Activated gamma-delta T cell treated with Interleukin-2 at 50 U/mL for 16 hours (primary cell): ENCODE data around the gene USP15.
"Not testable (repeated sequence)": the region's sequence is repeated elsewhere in the genome, so short reads cannot be mapped to it uniquely, and the experiment has no call there.

Experiments used
- DNase-seq: peaks from one replicate; pipeline ENCODE4 v3.0.0-alpha.2; 2020

Gene USP15

DNA sequence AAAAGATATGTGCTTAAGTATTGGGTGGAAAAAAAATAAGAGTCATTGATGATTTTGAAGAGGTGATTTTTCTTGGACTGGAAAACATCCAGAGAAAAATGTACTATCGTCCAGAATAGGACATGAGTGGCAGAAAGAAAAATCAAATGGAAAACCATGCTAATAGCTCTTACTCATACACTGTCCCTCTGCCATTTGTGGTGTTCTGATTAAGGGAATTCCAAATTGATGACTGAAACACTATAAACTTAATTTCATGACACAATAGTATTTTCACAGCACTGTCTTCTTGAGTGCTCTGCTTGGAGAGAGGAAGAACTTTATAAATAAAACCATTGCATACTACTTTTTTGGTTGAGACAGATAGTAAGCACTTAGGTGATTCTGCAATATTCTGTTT is 72.4 kb downstream of the USP15 start:
- no peak for DNase-seq

- DNase-seq: no peak
These were observed 74.9 kb downstream of the USP15 start for GRCh38 chr12:62335057-62335456.

DNA sequence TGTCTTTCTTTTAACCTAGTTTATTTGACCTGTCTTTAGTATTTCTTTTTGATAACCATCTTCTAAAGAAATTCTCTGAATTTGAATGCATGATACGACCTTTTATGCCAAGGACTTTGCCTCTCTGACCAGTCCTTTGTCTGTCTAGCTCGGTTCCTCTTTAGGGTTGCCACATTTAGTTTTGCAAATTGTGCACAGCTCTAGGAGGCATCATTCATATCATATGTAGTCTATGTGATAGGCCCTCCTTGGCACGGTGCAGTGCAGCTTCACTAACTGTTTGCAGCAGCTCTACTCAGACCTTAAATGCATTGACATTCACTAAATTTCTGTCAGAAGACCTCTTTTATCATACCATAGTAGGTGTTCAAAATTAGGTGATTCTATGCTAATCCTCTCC is 75.6 kb downstream of the USP15 start:
- DNase-seq: no peak

GRCh38 chr12:62337643-62338042 is 77.4 kb downstream of the USP15 start:
- DNase-seq: not testable (repeated sequence)

DNA sequence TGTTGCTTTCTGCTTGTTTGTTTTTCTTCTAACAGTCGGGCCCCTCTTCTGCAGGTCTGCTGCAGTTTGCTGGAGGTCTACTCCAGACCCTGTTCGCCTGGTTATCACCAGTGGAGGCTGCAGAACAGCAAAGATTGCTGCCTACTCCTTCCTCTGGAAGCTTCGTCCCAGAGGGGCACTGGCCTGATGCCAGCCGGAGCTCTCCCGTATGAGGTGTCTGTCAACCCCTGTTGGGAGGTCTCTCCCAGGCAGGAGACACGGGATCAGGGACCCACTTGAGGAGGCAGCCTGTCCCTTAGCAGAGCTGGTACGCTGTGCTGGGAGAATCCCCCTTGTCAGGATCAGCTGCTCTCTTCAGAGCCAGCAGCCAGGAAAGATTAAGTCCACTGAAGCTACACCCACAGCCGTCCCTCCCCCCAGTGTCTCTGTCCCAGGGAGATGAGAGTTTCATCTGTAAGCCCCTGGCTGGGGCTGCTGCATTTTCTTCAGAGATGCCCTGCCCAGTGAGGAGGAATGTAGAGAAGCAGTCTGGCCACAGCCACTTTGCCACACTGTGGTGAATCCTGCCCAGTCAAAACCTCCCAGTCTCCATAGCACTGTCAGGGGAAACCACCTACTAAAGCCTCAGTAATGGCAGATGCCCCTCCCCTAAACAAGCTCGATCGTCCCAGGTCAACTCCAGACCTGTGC is 82.6 kb downstream of the USP15 start:
- DNase-seq: not testable (repeated sequence)

- not testable (repeated sequence) for DNase-seq
These were observed 83.3 kb downstream of the USP15 start for GRCh38 chr12:62343304-62344120.

GRCh38 chr12:62344731-62345556 is 84.7 kb downstream of the USP15 start:
- DNase-seq: not testable (repeated sequence)

DNA sequence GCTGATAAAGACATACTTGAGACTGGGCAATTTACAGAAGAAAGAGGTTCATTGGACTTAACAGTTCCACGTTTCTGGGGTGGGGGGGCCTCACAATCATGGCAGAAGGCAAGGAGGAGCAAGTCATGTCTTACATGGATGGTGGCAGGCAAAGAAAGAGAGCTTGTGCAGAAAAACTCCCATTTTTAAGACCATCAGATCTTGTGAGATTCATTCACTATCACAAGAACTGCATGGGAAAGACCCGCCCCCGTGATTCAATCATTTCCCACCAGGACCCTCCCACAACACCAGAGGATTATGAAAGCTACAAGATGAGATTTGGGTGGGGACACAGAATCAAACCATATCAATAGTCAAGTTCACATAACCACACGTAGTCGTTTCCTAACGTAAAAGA is 85.5 kb downstream of the USP15 start:
- DNase-seq: no peak

- no peak for DNase-seq
These were observed 86.6 kb downstream of the USP15 start for GRCh38 chr12:62346817-62347216.

GRCh38 chr12:62347922-62348650 is 87.9 kb downstream of the USP15 start:
- no peak for DNase-seq

DNA sequence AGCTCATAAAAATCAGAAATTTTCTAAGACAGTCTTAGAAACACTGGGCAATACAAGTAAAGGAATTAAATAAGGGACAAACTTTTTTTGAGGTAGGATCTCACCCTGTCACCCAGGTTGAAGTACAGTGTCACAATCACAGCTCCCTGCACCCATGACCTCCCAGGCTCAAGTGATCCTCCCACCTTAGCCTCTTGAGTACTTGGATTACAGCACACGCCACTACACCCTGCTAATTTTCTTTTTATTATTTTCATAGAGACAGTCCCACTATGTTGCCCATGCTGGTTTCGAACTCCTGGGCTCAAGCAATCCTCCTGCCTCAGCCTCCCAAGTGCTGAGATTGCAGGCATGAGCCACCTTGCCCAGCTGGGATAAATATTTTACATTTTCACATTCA is 90.3 kb downstream of the USP15 start:
- no peak for DNase-seq

GRCh38 chr12:62351326-62351725 is 91.1 kb downstream of the USP15 start:
- DNase-seq: no peak

GRCh38 chr12:62361048-62361447 is 100.8 kb downstream of the USP15 start:
- DNase-seq: no peak

DNA sequence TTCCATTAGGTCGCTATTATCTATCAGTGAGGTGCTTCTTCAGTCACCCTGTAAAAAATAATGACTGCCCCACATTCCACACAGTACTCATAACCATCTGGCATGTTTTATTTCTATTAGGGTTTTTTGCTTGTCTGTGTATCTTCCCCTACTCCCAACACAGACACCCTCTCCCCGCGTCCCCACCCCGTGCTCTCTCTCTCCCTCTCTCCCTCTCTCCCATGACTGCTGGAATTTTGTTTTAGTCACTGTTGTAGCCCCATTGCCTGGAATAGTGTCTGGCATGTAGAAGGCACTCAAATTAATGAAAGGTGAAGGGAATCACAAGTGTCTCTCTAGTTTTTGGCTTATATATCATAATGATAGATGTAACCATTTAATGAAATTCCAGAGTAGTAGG is 103.3 kb downstream of the USP15 start:
- DNase-seq: no peak

GRCh38 chr12:62364697-62365096 is 104.5 kb downstream of the USP15 start:
- DNase-seq: not testable (repeated sequence)

- DNase-seq: not testable (repeated sequence)
These were observed 105.6 kb downstream of the USP15 start for GRCh38 chr12:62365846-62366245.

- DNase-seq: not testable (repeated sequence)
These were observed 108.4 kb downstream of the USP15 start for GRCh38 chr12:62368430-62369223.

GRCh38 chr12:62370189-62370588 is 110.0 kb downstream of the USP15 start:
- no peak for DNase-seq

DNA sequence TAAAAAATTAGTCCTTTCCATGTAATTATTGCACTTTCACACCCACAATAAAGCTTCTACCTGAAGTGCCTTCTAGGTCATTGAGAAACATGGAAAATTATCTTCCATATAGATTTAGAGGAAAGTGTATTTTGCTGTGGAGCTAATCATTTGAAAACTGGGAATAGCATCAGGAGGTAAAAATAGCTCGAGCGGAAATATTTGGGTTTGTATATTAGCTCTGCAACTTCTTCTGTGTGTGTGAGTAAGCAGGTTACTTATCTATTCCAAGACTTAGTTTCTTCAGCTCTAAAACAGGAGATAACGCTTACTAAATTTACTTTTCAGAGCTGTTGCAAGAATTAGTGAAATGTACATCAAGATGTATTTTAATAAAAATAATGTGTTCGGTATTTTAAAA is 111.5 kb downstream of the USP15 start:
- DNase-seq: no peak

GRCh38 chr12:62372134-62372533 is 111.9 kb downstream of the USP15 start:
- DNase-seq: no peak

- DNase-seq: no peak
These were observed 112.6 kb downstream of the USP15 start for GRCh38 chr12:62372825-62373224.

- DNase-seq: no peak
These were observed 115.4 kb downstream of the USP15 start for GRCh38 chr12:62375603-62376002.
